OCI-LY1 (cell line): Measurements from ENCODE around the gene CRTC1.

Experiments
- H2AFZ ChIP-seq: fragments of 200-600 bp; sonication (generic), shearing (Covaris generic); 2 replicates; pipeline ENCODE4 v1.6.0; 2014; ENCODE audit warnings: antibody characterized with exemption, mild to moderate bottlenecking, low read length
- H3F3A ChIP-seq: fragments of 200-600 bp; sonication (generic), shearing (Covaris generic); 2 replicates; pipeline ENCODE4 v1.6.0; 2014; ENCODE audit warnings: mild to moderate bottlenecking, antibody characterized with exemption, low read length, moderate library complexity; ENCODE audit not compliant: insufficient read depth
- H3K27ac ChIP-seq: fragments of 200-600 bp; sonication (generic); 2 replicates; pipeline ENCODE4 v1.5.1; 2014; ENCODE audit warnings: low read length, mixed run types, mild to moderate bottlenecking, low read depth; ENCODE audit not compliant: poor library complexity, severe bottlenecking
- H3K27me3 ChIP-seq: fragments of 200-600 bp; sonication (generic); 2 replicates; pipeline ENCODE4 v1.6.0; 2014; ENCODE audit warnings: antibody characterized with exemption, mild to moderate bottlenecking, low read length, moderate library complexity; ENCODE audit not compliant: insufficient read depth
- H3K36me3 ChIP-seq: fragments of 200-600 bp; sonication (generic); 2 replicates; pipeline ENCODE4 v1.6.1; 2014; ENCODE audit warnings: mild to moderate bottlenecking, antibody characterized with exemption, low read length, moderate library complexity, mixed read lengths; ENCODE audit not compliant: insufficient read depth
- H3K4me1 ChIP-seq: fragments of 200-600 bp; sonication (generic); 2 replicates; pipeline ENCODE4 v1.5.1; 2014; ENCODE audit warnings: mild to moderate bottlenecking, low read length, moderate library complexity; ENCODE audit not compliant: insufficient read depth, severe bottlenecking
- H3K4me2 ChIP-seq: fragments of 200-600 bp; sonication (generic), shearing (Covaris generic); 2 replicates; pipeline ENCODE4 v1.6.1; 2014; ENCODE audit warnings: low read length
- H3K4me3 ChIP-seq: fragments of 200-600 bp; sonication (generic); 2 replicates; pipeline ENCODE4 v1.5.1; 2014; ENCODE audit warnings: low read length, low read depth, mild to moderate bottlenecking, mixed read lengths; ENCODE audit not compliant: poor library complexity, severe bottlenecking
- H3K79me2 ChIP-seq: fragments of 200-600 bp; shearing (Covaris generic); 2 replicates; pipeline ENCODE4 v1.6.1; 2016; ENCODE audit warnings: mixed run types, low read length, mixed read lengths; ENCODE audit not compliant: insufficient read depth
- H3K9ac ChIP-seq: fragments of 200-600 bp; sonication (generic), shearing (Covaris generic); 2 replicates; pipeline ENCODE4 v1.6.1; 2014; ENCODE audit warnings: mild to moderate bottlenecking, low read length, mixed read lengths
- H3K9me2 ChIP-seq: fragments of 200-600 bp; sonication (generic), shearing (Covaris generic); 2 replicates; pipeline ENCODE4 v1.6.1; 2014; ENCODE audit warnings: low read depth, mild to moderate bottlenecking, low read length, mixed read lengths
- H3K9me3 ChIP-seq: fragments of 200-600 bp; shearing (Covaris generic); 2 replicates; pipeline ENCODE4 v1.6.1; 2014; ENCODE audit warnings: low read length, mixed read lengths
- H4K20me1 ChIP-seq: fragments of 200-600 bp; sonication (generic), shearing (Covaris generic); 2 replicates; pipeline ENCODE4 v1.6.0; 2016; ENCODE audit warnings: mild to moderate bottlenecking, low read length; ENCODE audit not compliant: insufficient read depth
- EZH2 ChIP-seq: fragments of 200-600 bp; sonication (generic), shearing (Covaris generic); IDR thresholded peaks from 2 replicates; pipeline ENCODE4 v1.8.0; 2017; ENCODE audit warnings: borderline replicate concordance, mixed run types, mild to moderate bottlenecking, antibody characterized with exemption, low read length, moderate library complexity, mixed read lengths
- TF ChIP-seq, protein P1 (sequence below): fragments of 200-600 bp; sonication (generic), shearing (Covaris generic); IDR thresholded peaks from 2 replicates; pipeline ENCODE4 v1.5.1; 2017; ENCODE audit warnings: mild to moderate bottlenecking, antibody characterized with exemption, low read length, moderate library complexity, mixed read lengths

CRTC1 gene

GRCh38 chr19:18745931-18746330 lies 62.5 kb downstream of the CRTC1 start:
- H3K27ac ChIP-seq = no peak overlapping the region
- H3K9me3 ChIP-seq = no peaks in the 10 kb centered on the region
- no peak overlapping the region for H2AFZ ChIP-seq
- H3K4me3 ChIP-seq = no peak overlapping the region
- H3K79me2 ChIP-seq = no peaks in the 10 kb centered on the region
- TF ChIP-seq, protein P1, sequence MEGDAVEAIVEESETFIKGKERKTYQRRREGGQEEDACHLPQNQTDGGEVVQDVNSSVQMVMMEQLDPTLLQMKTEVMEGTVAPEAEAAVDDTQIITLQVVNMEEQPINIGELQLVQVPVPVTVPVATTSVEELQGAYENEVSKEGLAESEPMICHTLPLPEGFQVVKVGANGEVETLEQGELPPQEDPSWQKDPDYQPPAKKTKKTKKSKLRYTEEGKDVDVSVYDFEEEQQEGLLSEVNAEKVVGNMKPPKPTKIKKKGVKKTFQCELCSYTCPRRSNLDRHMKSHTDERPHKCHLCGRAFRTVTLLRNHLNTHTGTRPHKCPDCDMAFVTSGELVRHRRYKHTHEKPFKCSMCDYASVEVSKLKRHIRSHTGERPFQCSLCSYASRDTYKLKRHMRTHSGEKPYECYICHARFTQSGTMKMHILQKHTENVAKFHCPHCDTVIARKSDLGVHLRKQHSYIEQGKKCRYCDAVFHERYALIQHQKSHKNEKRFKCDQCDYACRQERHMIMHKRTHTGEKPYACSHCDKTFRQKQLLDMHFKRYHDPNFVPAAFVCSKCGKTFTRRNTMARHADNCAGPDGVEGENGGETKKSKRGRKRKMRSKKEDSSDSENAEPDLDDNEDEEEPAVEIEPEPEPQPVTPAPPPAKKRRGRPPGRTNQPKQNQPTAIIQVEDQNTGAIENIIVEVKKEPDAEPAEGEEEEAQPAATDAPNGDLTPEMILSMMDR = no peak
- TF ChIP-seq EZH2 = no peak
- H3K9me2 ChIP-seq = no peaks in the 10 kb centered on the region
- H3K9ac ChIP-seq = no peak overlapping the region
- H3F3A ChIP-seq = no peaks in the 10 kb centered on the region
- no peaks in the 10 kb centered on the region for H3K27me3 ChIP-seq
- H3K4me2 ChIP-seq = no peak overlapping the region
- H3K4me1 ChIP-seq = no peaks in the 10 kb centered on the region
- no peaks in the 10 kb centered on the region for H4K20me1 ChIP-seq
- H3K36me3 ChIP-seq = no peaks in the 10 kb centered on the region

- no peaks in the 10 kb centered on the region for H3K36me3 ChIP-seq
- TF ChIP-seq, protein P1 = no peak
- no peak for TF ChIP-seq EZH2
- no peaks in the 10 kb centered on the region for H3K27me3 ChIP-seq
- H3K4me3 ChIP-seq = no peak overlapping the region
- no peaks in the 10 kb centered on the region for H3F3A ChIP-seq
- no peak overlapping the region for H3K4me2 ChIP-seq
- no peaks in the 10 kb centered on the region for H4K20me1 ChIP-seq
- no peak overlapping the region for H3K27ac ChIP-seq
- no peaks in the 10 kb centered on the region for H3K79me2 ChIP-seq
- no peak overlapping the region for H2AFZ ChIP-seq
- H3K9me3 ChIP-seq = no peaks in the 10 kb centered on the region
- H3K4me1 ChIP-seq = no peaks in the 10 kb centered on the region
- no peaks in the 10 kb centered on the region for H3K9me2 ChIP-seq
- no peak overlapping the region for H3K9ac ChIP-seq
Observed at GRCh38 chr19:18746401-18747325, 63.2 kb downstream of the CRTC1 start.

- Histone ChIP-seq H3K4me2 (no peak overlapping the region), H3K9ac (no peak overlapping the region), H3K27me3 (no peaks in the 10 kb centered on the region), H2AFZ (no peak overlapping the region), H3K36me3 (peaks cover 5% of the 10 kb centered on the region; the same call in 1 of the 2 replicates), H3K79me2 (no peaks in the 10 kb centered on the region), H3K9me2 (no peaks in the 10 kb centered on the region), H3F3A (no peaks in the 10 kb centered on the region), H3K4me1 (no peaks in the 10 kb centered on the region), H4K20me1 (no peaks in the 10 kb centered on the region), H3K4me3 (no peak overlapping the region), H3K27ac (no peak overlapping the region), H3K9me3 (no peaks in the 10 kb centered on the region)
- no peak for TF ChIP-seq EZH2
- TF ChIP-seq, protein P1 = no peak
Observed at GRCh38 chr19:18749362-18750231, 66.1 kb downstream of the CRTC1 start.
